H9 (cell line): ENCODE measurements around the gene GCK. TPM values are rescaled to one million over a fixed set of nuclear protein-coding genes. Genes with fewer than 3 reads are reported as not detected.

Experiments used
- DNase-seq: peaks from one replicate; pipeline ENCODE4 v3.0.0-alpha.2; 2017
- H2AFZ ChIP-seq: one replicate; pipeline ENCODE4 v1.6.1; 2013; ENCODE audit warnings: mild to moderate bottlenecking, low read length, control low read depth, moderate library complexity
- H2AK5ac ChIP-seq: 2 replicates; pipeline ENCODE4 v1.6.1; 2013; ENCODE audit warnings: low read length, control low read depth, mixed read lengths; ENCODE audit not compliant: insufficient read length
- H2BK120ac ChIP-seq: one replicate; pipeline ENCODE4 v1.6.1; 2013; ENCODE audit warnings: low read depth, mild to moderate bottlenecking, low read length, control low read depth, inconsistent platforms; ENCODE audit not compliant: poor library complexity, severe bottlenecking
- H2BK12ac ChIP-seq: 2 replicates; pipeline ENCODE4 v1.6.1; 2013; ENCODE audit warnings: low read length, control low read depth, mixed read lengths, low read depth; ENCODE audit not compliant: insufficient read length
- H2BK15ac ChIP-seq: 2 replicates; pipeline ENCODE4 v1.6.1; 2013; ENCODE audit warnings: low read depth, low read length, control low read depth
- H2BK20ac ChIP-seq: one replicate; pipeline ENCODE4 v1.6.1; 2013; ENCODE audit warnings: low read depth, mild to moderate bottlenecking, low read length, control low read depth, inconsistent platforms; ENCODE audit not compliant: poor library complexity, severe bottlenecking
- H2BK5ac ChIP-seq: 2 replicates; pipeline ENCODE4 v1.6.1; 2013; ENCODE audit warnings: low read length, control low read depth, mixed read lengths; ENCODE audit not compliant: insufficient read length
- H3K14ac ChIP-seq: 2 replicates; pipeline ENCODE4 v1.6.1; 2013; ENCODE audit warnings: low read length, control low read depth; ENCODE audit not compliant: insufficient read depth
- H3K18ac ChIP-seq: 2 replicates; pipeline ENCODE4 v1.6.1; 2013; ENCODE audit warnings: low read depth, mild to moderate bottlenecking, mixed read lengths, low read length, control low read depth; ENCODE audit not compliant: insufficient read length
- H3K23ac ChIP-seq: 2 replicates; pipeline ENCODE4 v1.6.1; 2013; ENCODE audit warnings: low read length, control low read depth, mixed read lengths, low read depth; ENCODE audit not compliant: insufficient read length
- H3K23me2 ChIP-seq: 2 replicates; pipeline ENCODE4 v1.6.1; 2013; ENCODE audit warnings: low read depth, mild to moderate bottlenecking, mixed read lengths, low read length, control low read depth; ENCODE audit not compliant: insufficient read length, poor library complexity, severe bottlenecking
- H3K27ac ChIP-seq: 2 replicates; pipeline ENCODE4 v1.5.1; 2013; ENCODE audit warnings: low read length, control low read depth, mixed read lengths, low read depth; ENCODE audit not compliant: insufficient read length
- H3K27me3 ChIP-seq: 2 replicates; pipeline ENCODE4 v1.6.1; 2013; ENCODE audit warnings: low read length, control low read depth, inconsistent platforms; ENCODE audit not compliant: insufficient read depth
- H3K4ac ChIP-seq: 2 replicates; pipeline ENCODE4 v1.6.1; 2013; ENCODE audit warnings: low read depth, mild to moderate bottlenecking, control low read depth, inconsistent platforms, low read length, moderate library complexity
- H3K4me1 ChIP-seq: 2 replicates; pipeline ENCODE4 v1.6.1; 2013; ENCODE audit warnings: low read length, control low read depth, inconsistent platforms; ENCODE audit not compliant: insufficient read depth
- H3K4me2 ChIP-seq: 2 replicates; pipeline ENCODE4 v1.6.1; 2013; ENCODE audit warnings: low read length, control low read depth, mixed read lengths; ENCODE audit not compliant: insufficient read length, insufficient read depth
- H3K56ac ChIP-seq: 2 replicates; pipeline ENCODE4 v1.6.1; 2013; ENCODE audit warnings: low read depth, mild to moderate bottlenecking, mixed read lengths, low read length, control low read depth; ENCODE audit not compliant: insufficient read length
- H3K79me1 ChIP-seq: 2 replicates; pipeline ENCODE4 v1.6.1; 2013; ENCODE audit warnings: low read depth, mild to moderate bottlenecking, moderate library complexity, low read length, control low read depth, inconsistent platforms; ENCODE audit not compliant: insufficient read depth, poor library complexity, severe bottlenecking
- H3K79me2 ChIP-seq: 2 replicates; pipeline ENCODE4 v1.6.1; 2013; ENCODE audit warnings: low read length, control low read depth, inconsistent platforms; ENCODE audit not compliant: insufficient read depth
- H3K9ac ChIP-seq: 2 replicates; pipeline ENCODE4 v1.6.1; 2013; ENCODE audit warnings: low read length, control low read depth, mixed read lengths; ENCODE audit not compliant: insufficient read length; ENCODE audit errors: extremely low read depth
- H3K9me3 ChIP-seq: one replicate; pipeline ENCODE4 v1.6.1; 2013; ENCODE audit warnings: low read depth, low read length, inconsistent platforms; ENCODE audit not compliant: control insufficient read depth
- H3T11ph ChIP-seq: one replicate; pipeline ENCODE4 v1.6.1; 2013; ENCODE audit warnings: mild to moderate bottlenecking, low read length, control low read depth, inconsistent platforms
- H4K20me1 ChIP-seq: one replicate; pipeline ENCODE4 v1.6.1; 2013; ENCODE audit not compliant: control insufficient read depth, insufficient read length, insufficient read depth
- H4K5ac ChIP-seq: 2 replicates; pipeline ENCODE4 v1.6.1; 2013; ENCODE audit warnings: low read depth, mild to moderate bottlenecking, mixed read lengths, low read length, control low read depth; ENCODE audit not compliant: insufficient read length
- H4K8ac ChIP-seq: replicated peaks from 2 replicates; pipeline ENCODE4 v1.6.1; 2013; ENCODE audit warnings: low read length, control low read depth, mixed read lengths, low read depth; ENCODE audit not compliant: insufficient read length
- H4K91ac ChIP-seq: 2 replicates; pipeline ENCODE4 v1.6.1; 2013; ENCODE audit warnings: low read depth, mild to moderate bottlenecking, moderate library complexity, mixed read lengths, low read length, control low read depth; ENCODE audit not compliant: insufficient read length
- H3K27ac Mint-ChIP-seq, 3 experiments: 2 replicates in 2 of 3; 3 replicates in 1 of 3; pipeline ENCODE4 v1.8.0; 2020 to 2021; ENCODE audit warnings: mixed read lengths in 3 of 3, mild to moderate bottlenecking in 1 of 3, moderate library complexity in 1 of 3
- H3K27me3 Mint-ChIP-seq: 2 replicates; pipeline ENCODE4 v1.8.0; 2021; ENCODE audit warnings: low read depth, mild to moderate bottlenecking, moderate library complexity, mixed read lengths
- H3K36me3 Mint-ChIP-seq, 3 experiments: 2 replicates in 2 of 3; 3 replicates in 1 of 3; pipeline ENCODE4 v1.8.0; 2020 to 2021; ENCODE audit warnings: low read depth in 3 of 3, mixed read lengths in 3 of 3; ENCODE audit not compliant: insufficient read depth in 1 of 3
- H3K4me1 Mint-ChIP-seq, 2 experiments: 2 replicates each; pipeline ENCODE4 v1.8.0; 2020; ENCODE audit warnings: mixed read lengths in 2 of 2
- H3K4me3 Mint-ChIP-seq, 2 experiments: 2 replicates in 1 of 2; 3 replicates in 1 of 2; pipeline ENCODE4 v1.8.0; 2020 to 2021; ENCODE audit warnings: mild to moderate bottlenecking in 2 of 2, mixed read lengths in 2 of 2, moderate library complexity in 1 of 2
- H3K9me3 Mint-ChIP-seq, 2 experiments: 2 replicates in 1 of 2; 3 replicates in 1 of 2; pipeline ENCODE4 v1.8.0; 2020; ENCODE audit warnings: mild to moderate bottlenecking in 2 of 2, mixed read lengths in 2 of 2, moderate library complexity in 1 of 2
- CTCF ChIP-seq: fragments of 200-600 bp; sonication (generic); conservative IDR thresholded peaks from 3 replicates; pipeline ENCODE4 v1.8.0; 2021; ENCODE audit warnings: antibody characterized with exemption, mild to moderate bottlenecking
- WGBS: extraction: QIAGEN DNeasy Blood & Tissue Kit; methylation state at CpG from one replicate; pipeline ENCODE4 v1.1.7; 2013; ENCODE audit warnings: missing lambda C conversion rate, low lambda C conversion rate, mixed read lengths; ENCODE audit not compliant: insufficient read length; ENCODE audit errors: extremely low coverage; 5-methylcytosine and 5-hydroxymethylcytosine counted together
- total RNA-seq: library from RNA; stranded (reverse); gene quantifications from 2 replicates; pipeline ENCODE4 v1.2.1, GENCODE V29; 2021

The GCK gene
- total RNA-seq, 1 experiment from 2014 or later: 0.98 TPM

GRCh38 chr7:44143646-44144250 is 45.5 kb downstream of the GCK start:
- Histone ChIP-seq H3K9me3 (no peaks in the 10 kb centered on the region), H4K8ac (no peak overlapping the region), H3K79me1 (no peaks in the 10 kb centered on the region), H3K4me1 (no peaks in the 10 kb centered on the region), H3K9ac (no peak overlapping the region), H3T11ph (no peak overlapping the region), H3K14ac (no peak overlapping the region), H2BK20ac (no peak overlapping the region), H3K4ac (no peak overlapping the region), H4K91ac (no peak overlapping the region), H2BK120ac (no peak overlapping the region), H2BK5ac (no peak overlapping the region), H2BK15ac (no peak overlapping the region), H3K56ac (no peak overlapping the region), H3K4me2 (no peak overlapping the region), H3K18ac (no peak overlapping the region), H3K79me2 (no peaks in the 10 kb centered on the region), H2AK5ac (no peak overlapping the region), H4K20me1 (no peaks in the 10 kb centered on the region), H2BK12ac (no peak overlapping the region), H3K23ac (no peak overlapping the region), H3K27ac (no peak overlapping the region), H4K5ac (no peak overlapping the region), H3K27me3 (peaks cover 8% of the 10 kb centered on the region; the same call in 1 of the 2 replicates), H2AFZ (no peak overlapping the region), H3K23me2 (peaks cover 9% of the 10 kb centered on the region)
- Mint-ChIP-seq H3K36me3 (no peaks in the 10 kb centered on the region; a peak in 1 of 7 replicates), H3K4me1 (peaks cover 14 to 27% of the 10 kb centered on the region in 2 experiments), H3K9me3 (no peaks in the 10 kb centered on the region), H3K27me3 (peaks cover 54% of the 10 kb centered on the region), H3K4me3 (no peak overlapping the region; a peak in 1 of 5 replicates), H3K27ac (no peak overlapping the region)
- no CpG with 5 or more reads among the region's 6 CpGs for WGBS
- no peak for DNase-seq
- TF ChIP-seq CTCF: no peak
